RPMI8226 (cell line): ENCODE data around the gene GZMM.

ENCODE experiments used
- DNase-seq: peaks from one replicate; pipeline ENCODE4 v3.0.0-alpha.2; 2015

GZMM gene

DNA sequence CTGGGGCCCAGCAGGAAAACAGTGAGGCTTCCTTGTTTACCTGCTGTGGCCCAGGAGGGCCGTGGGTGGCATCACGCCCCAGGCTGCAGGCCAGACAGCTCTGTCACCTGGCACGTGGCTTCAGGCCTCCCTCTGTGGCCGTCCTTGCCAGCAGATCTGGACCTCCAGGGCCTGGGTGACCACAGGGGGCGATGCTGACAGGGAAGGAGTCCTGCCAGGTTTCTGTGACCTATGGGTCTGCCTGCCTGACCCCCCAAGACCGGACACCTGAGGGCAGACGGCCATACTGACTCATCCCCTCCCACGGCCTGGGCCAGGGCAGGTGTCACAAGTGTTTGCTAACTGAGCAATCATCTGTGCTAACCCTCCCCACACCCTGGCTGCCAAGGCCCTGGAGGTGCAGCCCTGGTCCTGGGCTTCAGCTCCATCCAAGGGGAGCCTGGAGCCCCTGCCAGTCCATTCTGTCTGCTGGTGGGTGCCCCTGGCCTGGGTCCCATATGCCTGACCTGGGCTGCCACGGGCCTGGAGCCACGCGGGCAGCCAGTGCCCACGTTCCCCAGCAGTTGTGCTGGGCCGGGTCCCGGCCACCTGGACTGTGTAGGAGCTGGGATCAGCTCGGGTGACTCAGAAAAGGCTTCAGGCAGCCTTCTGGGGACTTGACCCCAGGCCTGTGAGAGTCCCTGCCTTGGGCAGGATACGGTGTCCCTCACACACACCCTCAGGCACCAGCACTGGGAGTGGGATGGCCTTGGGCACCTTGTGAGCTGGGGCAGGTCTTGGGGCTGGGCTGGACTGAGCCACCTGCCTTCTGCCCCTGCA is 8.6 kb upstream of the GZMM start:
- no peak for DNase-seq

DNA sequence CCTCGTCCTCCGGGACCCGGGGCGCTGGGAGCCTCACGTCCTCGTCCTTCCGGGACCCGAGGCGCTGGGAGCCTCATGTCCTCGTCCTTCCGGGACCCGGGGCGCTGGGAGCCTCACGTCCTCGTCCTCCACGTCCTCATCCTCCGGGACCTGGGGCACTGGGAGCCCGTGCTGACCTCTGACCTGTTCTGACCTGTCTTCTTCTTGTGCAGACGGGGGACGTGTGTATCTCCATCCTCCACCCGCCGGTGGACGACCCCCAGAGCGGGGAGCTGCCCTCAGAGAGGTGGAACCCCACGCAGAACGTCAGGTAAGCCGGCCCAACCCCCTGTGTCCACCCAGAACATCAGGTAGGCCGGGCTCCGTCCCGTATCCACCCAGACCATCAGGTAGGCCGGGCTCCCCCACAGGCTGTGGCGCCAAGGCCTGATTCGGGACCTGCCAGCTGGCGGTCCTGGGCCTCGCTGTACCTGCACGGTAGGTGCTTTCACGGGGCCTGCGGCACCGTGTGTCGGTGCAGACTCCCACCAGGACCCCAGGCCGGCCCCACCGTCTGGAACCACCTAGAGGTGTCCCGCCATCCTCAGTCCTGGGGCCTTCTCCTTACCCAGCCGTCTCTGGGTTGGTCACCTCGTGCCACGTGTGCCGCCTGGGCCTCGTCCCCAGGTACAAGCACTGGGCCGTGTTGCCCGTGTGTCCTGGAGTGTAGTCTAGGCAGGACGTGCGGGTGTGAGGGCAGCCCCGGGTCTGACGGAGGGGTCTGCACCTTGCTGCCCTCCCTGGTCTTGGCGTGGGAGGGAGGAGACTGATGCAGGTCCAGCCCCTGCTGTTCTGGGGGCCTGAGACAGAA is 7.6 kb upstream of the GZMM start:
- DNase-seq, result no peak

DNA sequence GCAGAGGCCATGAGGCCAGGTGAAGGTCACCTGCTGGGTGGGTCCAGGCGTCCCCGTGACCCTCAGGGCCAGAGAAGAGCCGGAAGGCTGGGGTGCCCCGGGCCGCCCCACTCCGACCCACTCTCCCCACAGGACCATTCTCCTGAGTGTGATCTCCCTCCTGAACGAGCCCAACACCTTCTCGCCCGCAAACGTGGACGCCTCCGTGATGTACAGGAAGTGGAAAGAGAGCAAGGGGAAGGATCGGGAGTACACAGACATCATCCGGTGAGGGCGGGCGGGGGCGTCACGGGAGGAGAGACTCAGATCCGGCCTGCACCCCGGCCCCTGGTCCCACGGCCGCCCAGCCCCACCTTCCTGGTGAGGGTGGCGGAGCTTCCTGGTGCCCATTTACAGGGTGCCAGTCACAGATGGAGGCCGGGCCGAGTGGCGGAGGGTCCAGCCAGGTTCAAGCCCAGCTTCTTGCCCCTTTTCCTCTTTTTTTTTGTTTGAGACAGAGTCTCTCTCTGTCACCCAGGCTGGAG is 6.9 kb upstream of the GZMM start:
- no peak for DNase-seq

DNA sequence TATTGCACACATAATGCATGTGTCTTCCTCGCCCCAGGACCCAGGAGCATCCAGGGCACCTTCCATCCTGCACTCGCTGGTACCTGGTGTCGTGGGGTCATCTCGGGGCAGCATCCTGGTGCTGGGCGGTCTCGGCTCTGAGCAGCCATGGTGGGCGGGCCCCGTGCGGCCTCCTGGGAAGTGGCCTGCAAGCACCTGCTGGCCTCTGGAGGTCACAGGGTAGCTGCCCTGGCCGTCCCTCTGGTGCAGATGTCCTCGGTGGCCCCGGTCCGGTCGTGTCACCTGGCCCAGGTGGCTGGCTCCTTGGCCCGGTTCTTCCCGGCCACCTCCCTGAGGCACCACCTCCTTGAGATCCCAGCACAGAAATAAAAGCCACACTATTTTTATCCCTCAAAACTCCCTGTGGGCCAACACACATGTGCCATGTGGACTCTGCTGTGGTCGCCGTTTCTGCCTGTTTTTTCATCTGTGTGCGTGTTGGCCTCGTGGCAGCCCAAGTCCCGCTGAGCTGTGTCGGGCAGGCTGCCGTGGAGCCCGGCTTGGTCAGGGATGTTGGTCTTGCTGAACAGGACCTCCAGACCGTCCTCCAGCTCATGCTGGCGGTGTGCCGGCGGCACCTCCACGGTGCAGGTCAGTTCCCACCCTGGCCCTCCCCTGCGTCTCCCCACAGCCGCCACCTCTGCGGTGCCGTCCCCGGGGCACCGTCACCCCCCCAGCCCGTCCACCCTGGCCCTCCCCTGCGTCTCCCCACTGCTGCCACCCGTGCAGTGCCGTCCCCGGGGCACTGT is 5.0 kb upstream of the GZMM start:
- no peak for DNase-seq

DNA sequence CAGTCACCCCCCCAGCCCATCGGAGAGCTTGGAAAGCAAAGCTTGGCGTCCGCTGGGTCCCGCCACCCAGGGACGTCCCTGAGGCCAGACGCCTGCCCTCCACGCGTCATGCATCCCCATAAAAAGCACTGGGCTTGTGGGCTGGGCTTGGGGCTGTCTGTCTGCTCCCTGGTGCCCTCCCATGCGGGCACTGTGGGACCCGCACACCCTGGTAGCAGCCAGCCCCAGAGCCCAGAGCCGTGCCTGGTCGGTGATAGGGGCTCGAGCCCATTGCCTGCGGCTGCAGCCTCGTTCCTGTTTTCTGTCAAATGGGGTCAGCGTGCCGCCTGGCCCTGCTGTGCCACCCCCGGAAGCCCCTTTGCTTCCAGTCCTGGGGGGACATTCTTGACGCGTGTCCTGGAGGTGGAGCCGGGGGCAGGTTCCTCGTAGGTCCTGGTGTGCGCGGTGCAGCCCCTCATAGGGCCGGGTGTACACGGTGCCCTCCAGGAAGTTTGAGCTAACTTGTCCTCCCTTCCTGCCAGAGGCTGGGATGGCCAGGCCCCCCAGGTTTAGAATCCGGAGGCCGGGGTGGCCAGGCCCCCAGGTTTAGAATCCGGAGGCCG is 4.3 kb upstream of the GZMM start:
- DNase-seq, result no peak

DNA sequence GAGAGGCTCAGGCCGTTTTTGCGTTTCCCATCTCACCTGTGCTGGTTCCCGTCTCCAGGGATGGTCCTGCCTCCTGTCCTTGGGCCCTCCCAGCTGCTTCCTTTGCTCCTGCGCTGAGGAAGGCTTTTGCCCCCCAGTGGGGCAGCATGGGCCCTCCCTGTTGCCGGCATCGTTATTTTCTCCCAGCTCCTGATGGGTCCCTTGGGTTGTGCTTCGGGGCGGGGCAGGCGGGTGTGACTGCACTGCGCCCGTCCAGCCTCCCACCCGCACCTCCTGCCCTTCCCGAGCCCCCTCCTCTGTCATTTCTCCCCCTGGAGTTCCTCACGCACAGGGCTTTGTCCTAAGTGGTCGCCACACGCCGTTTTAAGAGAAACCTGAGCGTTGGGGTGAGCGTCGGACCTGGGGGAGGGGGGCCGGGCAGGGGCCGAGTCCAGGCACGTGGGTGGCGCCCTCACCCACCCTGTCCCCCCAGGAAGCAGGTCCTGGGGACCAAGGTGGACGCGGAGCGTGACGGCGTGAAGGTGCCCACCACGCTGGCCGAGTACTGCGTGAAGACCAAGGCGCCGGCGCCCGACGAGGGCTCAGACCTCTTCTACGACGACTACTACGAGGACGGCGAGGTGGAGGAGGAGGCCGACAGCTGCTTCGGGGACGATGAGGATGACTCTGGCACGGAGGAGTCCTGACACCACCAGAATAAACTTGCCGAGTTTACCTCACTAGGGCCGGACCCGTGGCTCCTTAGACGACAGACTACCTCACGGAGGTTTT is 2.8 kb upstream of the GZMM start:
- DNase-seq, result no peak

DNA sequence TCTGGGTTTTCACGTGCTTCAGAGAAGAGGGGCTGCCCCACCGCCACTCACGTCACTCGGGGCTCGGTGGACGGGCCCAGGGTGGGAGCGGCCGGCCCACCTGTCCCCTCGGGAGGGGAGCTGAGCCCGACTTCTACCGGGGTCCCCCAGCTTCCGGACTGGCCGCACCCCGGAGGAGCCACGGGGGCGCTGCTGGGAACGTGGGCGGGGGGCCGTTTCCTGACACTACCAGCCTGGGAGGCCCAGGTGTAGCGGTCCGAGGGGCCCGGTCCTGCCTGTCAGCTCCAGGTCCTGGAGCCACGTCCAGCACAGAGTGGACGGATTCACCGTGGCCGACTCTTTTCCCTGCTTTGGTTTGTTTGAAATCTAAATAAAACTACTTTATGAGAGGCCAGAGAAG is 2.2 kb upstream of the GZMM start:
- no peak for DNase-seq

DNA sequence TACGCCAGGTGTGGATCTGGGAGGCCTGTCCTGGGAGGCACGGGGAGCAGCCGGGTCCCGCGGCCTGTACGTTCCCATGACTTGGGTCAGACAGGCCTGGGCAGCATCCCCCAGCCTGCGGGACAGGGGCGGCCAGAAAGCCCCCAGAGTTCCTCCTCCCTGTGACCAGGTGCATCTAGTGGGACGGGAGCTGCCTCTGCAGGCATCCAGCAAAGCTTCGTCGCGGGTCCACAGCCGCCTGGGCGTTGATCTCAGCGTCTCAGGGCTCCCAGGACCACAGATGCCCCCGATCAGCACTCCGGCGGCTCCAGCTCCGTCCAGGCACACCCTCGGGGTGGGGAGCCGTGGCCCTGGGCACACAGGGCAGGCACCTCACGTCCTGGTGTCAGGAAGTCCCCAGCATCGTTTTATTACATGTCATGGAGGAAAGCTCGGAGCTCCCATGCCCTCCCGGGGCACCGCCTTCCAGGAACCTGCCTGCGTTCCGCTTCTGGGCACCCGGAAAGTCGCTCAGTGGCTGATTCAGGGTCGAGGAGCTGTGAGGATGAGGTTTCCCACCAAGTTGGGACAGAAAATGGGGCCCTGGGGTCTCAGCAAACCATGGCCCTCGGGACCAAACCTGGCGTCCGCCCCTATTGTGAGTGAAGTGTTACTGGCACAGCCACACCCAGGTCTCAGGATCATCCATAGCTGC is 1.5 kb upstream of the GZMM start:
- no peak for DNase-seq

DNA sequence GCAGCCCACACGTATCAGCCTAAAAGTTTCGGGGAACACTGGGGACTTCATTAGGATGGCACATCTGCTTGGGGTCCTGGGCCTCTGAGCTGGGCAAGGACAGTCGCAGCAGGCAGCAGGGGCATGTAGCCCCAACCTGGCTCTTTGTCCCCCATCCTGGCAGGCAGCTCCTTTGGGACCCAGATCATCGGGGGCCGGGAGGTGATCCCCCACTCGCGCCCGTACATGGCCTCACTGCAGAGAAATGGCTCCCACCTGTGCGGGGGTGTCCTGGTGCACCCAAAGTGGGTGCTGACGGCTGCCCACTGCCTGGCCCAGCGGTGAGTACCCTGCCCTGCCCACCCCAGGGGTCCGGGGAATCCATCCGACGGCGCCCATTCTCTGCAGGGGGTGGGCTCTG is 3.3 kb downstream of the GZMM start:
- no peak for DNase-seq

DNA sequence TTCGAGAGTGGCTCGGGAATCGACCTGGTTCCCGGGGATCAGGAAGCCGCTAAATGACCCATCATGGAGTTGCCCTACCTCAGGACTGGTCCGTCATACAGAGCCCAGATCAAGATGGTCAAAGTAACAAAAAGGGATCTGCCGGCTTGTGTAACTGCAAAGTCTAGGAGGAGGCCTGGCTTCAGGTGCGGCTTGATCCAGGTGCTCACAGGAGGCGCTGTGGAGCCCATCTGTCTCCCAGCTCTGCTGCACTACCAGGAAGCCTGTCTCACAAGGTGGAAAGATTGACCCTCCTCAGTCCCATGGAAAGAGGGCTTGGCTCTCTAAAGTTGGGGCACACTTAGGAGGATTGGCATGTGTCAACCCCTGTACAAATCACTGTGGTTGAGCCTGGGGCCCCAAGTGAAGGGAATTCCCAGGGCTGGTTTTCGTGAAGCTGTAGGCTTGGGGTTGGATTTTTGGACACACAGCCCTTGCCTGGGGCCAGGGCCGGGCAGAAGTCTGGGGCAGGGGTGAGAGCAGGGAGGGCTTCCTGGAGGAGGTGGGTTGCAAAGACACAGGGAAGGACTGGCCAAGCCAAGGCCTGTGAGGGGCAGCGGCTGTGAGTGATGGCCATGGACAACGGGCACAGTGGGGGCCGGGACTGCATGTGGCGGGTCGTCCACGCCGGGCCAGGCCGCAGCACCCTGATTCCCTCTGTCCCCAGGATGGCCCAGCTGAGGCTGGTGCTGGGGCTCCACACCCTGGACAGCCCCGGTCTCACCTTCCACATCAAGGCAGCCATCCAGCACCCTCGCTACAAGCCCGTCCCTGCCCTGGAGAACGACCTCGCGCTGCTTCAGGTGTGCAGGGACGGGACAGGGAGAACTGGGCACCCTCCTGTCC is 4.2 kb downstream of the GZMM start:
- DNase-seq, result peak; percentile 60

DNA sequence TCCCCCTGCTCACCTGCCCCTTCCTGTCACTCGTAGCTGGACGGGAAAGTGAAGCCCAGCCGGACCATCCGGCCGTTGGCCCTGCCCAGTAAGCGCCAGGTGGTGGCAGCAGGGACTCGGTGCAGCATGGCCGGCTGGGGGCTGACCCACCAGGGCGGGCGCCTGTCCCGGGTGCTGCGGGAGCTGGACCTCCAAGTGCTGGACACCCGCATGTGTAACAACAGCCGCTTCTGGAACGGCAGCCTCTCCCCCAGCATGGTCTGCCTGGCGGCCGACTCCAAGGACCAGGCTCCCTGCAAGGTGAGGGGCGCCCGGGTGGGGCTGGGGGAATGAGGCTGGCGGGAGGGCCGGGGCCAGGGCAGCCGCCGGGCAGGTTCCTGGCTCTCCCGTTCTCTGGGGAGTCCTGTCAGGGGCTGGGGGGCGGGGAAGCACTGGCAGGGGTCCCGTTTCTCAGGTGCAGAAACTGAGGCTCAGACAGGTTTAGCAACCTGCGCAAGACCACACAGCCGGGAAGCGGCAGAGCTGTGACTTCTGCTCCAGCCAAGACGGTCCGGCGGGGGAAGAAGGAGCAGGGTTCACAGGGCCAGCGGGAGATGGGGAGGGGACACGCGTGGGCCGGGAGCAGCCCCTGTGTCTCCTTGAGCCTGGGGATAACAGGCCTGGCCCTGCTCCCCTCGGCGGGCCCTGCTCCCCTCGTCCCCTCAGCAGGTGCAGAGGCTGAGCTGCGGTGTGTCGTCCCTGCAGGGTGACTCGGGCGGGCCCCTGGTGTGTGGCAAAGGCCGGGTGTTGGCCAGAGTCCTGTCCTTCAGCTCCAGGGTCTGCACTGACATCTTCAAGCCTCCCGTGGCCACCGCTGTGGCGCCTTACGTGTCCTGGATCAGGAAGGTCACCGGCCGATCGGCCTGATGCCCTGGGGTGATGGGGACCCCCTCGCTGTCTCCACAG is 5.3 kb downstream of the GZMM start:
- DNase-seq, result no peak

DNA sequence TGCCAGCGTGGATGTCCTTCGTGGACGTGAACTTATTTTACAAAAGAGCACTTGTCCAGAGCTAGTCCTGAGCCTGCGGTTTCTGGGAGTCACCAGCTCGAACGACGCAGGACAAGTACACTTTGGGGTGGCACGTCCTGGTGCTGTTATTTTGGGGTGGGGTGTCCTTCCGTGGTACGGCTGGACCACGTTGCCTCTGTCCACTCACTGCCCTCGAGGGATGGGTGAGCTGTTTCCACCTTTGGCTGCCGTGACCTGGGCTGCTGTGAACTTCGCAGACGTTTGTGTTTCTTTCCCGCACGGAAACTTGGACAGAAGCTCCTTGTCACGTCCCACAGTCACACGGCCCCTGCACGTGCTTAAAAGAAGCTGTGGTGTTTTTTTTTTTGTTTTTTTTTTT is 11.0 kb downstream of the GZMM start:
- no peak for DNase-seq

DNA sequence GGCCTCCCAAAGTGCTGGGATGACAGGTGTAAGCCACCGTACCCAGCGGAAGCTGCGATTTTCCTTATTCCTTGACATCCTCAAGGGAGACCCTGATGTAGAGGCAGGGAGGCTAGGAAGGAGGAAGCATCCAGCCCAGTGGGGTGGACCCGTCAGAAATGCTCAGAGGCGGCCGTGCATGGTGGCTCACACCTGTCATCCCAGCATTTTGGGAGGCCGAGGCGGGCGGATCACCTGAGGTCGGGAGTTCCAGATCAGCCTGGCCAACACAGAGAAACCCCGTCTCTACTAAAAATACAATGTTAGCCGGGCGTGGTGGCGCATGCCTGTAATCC is 11.6 kb downstream of the GZMM start:
- no peak for DNase-seq

DNA sequence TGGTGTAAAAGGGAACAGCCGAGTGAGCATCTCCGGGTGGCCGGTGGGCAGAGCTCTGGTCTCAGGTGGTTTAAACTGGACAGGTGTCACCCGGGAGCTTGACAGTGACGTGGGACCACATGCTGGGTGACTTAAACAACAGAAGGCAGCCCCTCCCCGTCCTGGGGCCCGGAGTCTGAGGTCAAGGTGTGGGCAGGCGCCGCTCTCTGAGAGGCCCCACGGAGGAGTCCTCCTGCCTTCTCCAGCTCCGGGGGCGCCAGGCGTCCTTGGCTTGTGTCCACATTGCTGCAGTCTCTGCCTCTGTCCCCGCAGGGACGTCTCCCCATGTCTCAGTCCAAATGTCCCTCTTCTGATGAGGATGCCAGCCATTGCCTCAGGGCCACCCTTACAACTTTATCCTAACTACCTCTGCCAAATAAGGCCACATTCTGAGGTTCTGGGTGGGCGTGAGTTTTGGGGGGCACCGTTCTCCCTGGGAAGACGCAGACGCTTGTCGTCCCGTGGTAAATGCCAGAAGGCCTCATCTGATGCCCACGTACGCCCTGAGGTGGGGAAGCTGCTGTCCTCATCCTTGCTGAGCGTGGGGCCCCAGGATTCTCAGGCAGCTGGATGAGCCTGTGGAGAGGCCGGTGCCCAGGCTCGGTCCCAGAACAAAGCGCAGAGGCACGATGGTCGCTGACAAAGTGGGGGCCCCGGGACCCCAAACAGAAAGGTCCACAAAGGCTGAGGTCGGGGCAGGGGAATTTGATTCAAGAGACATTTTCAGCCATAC is 12.9 kb downstream of the GZMM start:
- peak; percentile 25 for DNase-seq

DNA sequence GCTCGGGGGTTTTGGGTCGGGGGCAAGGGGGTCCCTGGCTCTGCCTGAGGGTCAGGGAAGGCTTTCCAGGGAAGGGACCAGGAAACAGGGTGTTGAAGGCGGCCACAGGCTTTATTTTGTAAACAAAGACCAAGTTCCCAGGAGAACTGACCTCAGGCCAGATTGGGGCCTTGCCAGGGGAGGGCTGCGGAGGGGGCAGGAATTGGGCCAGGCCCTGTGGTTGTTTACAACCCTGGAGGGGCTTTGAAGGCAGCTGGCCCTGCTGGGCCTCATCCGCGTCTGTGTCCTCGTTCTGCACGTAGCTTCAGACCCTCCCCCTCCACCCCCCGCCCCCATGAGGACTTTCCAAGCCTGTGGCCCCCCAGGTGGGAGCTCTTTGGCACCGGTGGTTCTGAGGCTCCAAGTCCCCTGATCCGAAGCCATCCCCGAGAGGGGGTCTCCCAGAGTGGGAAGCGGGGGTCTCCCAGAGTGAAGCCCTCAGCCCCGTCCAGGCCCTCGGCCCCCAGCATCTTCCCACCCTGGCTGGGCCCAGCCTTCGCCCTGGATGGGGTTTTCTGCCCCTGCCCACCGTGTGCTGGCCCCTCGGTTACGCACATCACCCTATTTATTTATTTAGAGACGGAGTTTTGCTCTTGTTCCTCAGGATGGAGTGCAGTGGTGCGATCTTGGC is 15.1 kb downstream of the GZMM start:
- DNase-seq, result no peak

DNA sequence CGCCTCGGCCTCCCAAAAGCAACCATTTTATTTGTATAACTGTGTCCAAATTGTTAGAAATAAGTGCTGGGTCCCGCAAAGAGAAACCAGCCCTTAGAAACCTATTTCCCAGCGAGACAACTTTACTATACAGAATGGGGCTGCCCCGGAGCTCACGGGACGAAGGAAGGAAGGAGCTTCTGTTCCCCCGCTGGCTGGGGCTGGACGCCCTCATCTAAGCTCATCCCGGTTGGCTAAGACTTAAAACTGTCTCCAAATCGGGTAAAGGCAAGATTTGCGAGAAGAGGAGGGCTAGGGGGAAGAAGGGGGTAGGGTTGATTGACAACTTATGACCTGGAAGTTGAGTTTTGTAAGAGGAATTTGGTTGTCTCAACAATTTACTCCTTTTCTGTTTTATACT is 16.3 kb downstream of the GZMM start:
- DNase-seq, result no peak

DNA sequence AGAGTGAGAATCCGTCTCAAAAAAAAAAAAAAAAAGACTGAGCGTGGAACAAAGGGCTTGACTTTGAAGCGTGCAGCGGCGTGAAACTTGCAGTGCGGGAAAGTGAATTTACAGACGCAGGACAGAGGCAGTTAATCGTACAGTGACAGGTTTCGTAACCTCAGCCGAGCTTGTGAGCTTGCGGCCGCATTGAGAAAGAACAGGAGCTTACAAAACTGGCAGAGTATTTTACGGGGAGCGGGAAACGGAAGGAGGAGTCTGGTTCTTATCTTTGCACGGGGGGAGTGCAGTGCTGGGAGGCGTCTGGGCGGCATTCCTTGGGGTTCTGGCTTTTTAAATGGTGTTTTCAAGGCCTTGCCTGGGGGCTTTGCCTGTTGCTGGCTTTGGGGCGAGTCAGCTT is 22.6 kb downstream of the GZMM start:
- no peak for DNase-seq

DNA sequence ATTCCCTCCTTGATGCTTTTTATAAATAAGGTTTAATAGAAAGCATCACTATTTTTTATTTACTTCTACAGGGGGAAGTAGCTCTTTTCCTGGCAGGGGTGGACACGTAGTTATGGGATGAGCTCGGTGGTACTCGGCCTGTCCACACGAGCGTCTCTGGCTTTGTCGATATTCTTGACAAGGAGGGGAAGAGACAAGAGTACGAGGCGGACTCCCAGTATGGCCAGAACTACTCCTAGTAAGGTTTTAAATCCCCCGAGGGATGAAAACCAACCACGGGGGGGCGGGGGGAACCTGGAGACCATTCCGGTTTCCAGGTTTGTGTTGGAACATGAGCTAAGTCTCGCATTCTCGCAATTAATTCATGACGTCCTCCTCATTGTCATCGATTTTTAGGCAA is 23.0 kb downstream of the GZMM start:
- no peak for DNase-seq
